A673 (cell line): ENCODE data around the gene CFAP157. TPM values are rescaled to one million over a fixed set of nuclear protein-coding genes. Genes with fewer than 3 reads are reported as not detected.

Experiments
- BruUV-seq: library from RNA; stranded (reverse); fragments of 400-500 nt; replicated peaks from 2 replicates; lab custom pipeline; 2021; lab: Mats Ljungman, UMichigan
- CTCF ChIA-PET: fragments of 300-600 bp; sonication (Branson Sonifier 250); formaldehyde crosslinking; loops from one replicate; lab custom pipeline; 2022; ENCODE audit warnings: antibody characterized with exemption; lab: Charles Lee
- POLR2A ChIA-PET: fragments of 300-600 bp; sonication (Branson Sonifier 250); formaldehyde crosslinking; loops from one replicate; lab custom pipeline; 2022; ENCODE audit warnings: antibody characterized with exemption; ENCODE audit not compliant: low non-redundant PET; lab: Charles Lee
- DNase-seq: peaks from one replicate; pipeline ENCODE4 v3.0.0-alpha.2; 2015; ENCODE audit warnings: low spot score
- H3K27ac ChIP-seq: fragments of 200-600 bp; sonication (generic); 2 replicates; pipeline ENCODE4 v1.5.1; 2016; ENCODE audit warnings: mixed run types, low read depth, mild to moderate bottlenecking, mixed read lengths, antibody characterized with exemption, low read length; ENCODE audit not compliant: poor library complexity, severe bottlenecking
- H3K27me3 ChIP-seq: fragments of 200-600 bp; sonication (generic); replicated peaks from 2 replicates; pipeline ENCODE4 v1.6.1; 2017; ENCODE audit warnings: mixed run types, low read depth, mild to moderate bottlenecking, mixed read lengths, antibody characterized with exemption, low read length; ENCODE audit not compliant: insufficient read depth, poor library complexity
- H3K36me3 ChIP-seq: fragments of 200-600 bp; sonication (generic); 2 replicates; pipeline ENCODE4 v1.6.1; 2016; ENCODE audit warnings: mixed run types, mild to moderate bottlenecking, mixed read lengths, antibody characterized with exemption, low read length; ENCODE audit not compliant: insufficient read depth, poor library complexity, severe bottlenecking
- H3K4me1 ChIP-seq: fragments of 200-600 bp; sonication (generic); 2 replicates; pipeline ENCODE4 v1.6.1; 2017; ENCODE audit warnings: mixed run types, mild to moderate bottlenecking, mixed read lengths, antibody characterized with exemption, low read length; ENCODE audit not compliant: insufficient read depth, poor library complexity, severe bottlenecking
- H3K4me3 ChIP-seq: fragments of 200-600 bp; sonication (generic); 2 replicates; pipeline ENCODE4 v1.5.1; 2016; ENCODE audit warnings: low read depth, mixed run types, mild to moderate bottlenecking, mixed read lengths, low read length; ENCODE audit not compliant: poor library complexity, severe bottlenecking
- H3K9me3 ChIP-seq: fragments of 200-600 bp; sonication (generic); 2 replicates; pipeline ENCODE4 v1.6.1; 2016; ENCODE audit warnings: mixed run types, low read depth, mild to moderate bottlenecking, mixed read lengths, antibody characterized with exemption, low read length; ENCODE audit not compliant: poor library complexity, severe bottlenecking
- CTCF ChIP-seq: fragments of 300-800, 200-600 bp; sonication (generic); conservative IDR thresholded peaks from 2 replicates; pipeline ENCODE4 v1.5.1; 2017; ENCODE audit warnings: low read depth, mild to moderate bottlenecking, antibody characterized with exemption, low read length, moderate library complexity, mixed read lengths
- EZH2 ChIP-seq: fragments of 200-600 bp; sonication (generic); IDR thresholded peaks from 2 replicates; pipeline ENCODE4 v1.6.1; 2017; ENCODE audit warnings: borderline replicate concordance, low read depth, mild to moderate bottlenecking, mixed read lengths, antibody characterized with exemption, low read length; ENCODE audit not compliant: poor library complexity, severe bottlenecking
- intact Hi-C: fragments of 100-400 bp; cut with micrococcal nuclease; formaldehyde crosslinking; loops from one replicate; pipeline ENCODE4 v1.10.0; 2022; ENCODE audit not compliant: unreplicated experiment
- total RNA-seq: library from RNA; stranded (reverse); gene quantifications from 2 replicates; pipeline ENCODE4 v1.2.3, GENCODE V29; 2021

CFAP157 gene
- total RNA-seq, 1 experiment from 2014 or later = not detected

- TF ChIP-seq CTCF (no peak), EZH2 (no peak)
- peaks cover 10% of the 10 kb centered on the region for H3K4me1 ChIP-seq
- BruUV-seq = no TSS peak
- intact Hi-C loops = no loop called here
- H3K4me3 ChIP-seq = no peak overlapping the region
- no peaks in the 10 kb centered on the region for H3K36me3 ChIP-seq
- ChIA-PET POLR2A (no interaction called here), CTCF (no interaction called here)
- H3K27me3 ChIP-seq = no peaks in the 10 kb centered on the region
- H3K27ac ChIP-seq = no peak overlapping the region
- no peak for DNase-seq
- H3K9me3 ChIP-seq = no peaks in the 10 kb centered on the region
Measured at GRCh38 chr9:127738666-127739065, 31.9 kb downstream of the CFAP157 start.

- no TSS peak for BruUV-seq
- H3K36me3 ChIP-seq = no peaks in the 10 kb centered on the region
- no peaks in the 10 kb centered on the region for H3K9me3 ChIP-seq
- intact Hi-C loops = no loop called here
- DNase-seq = no peak
- H3K4me1 ChIP-seq = peaks cover 4% of the 10 kb centered on the region
- TF ChIP-seq CTCF (no peak), EZH2 (no peak)
- CTCF ChIA-PET = no interaction called here
- POLR2A ChIA-PET = no interaction called here
- H3K27ac ChIP-seq = no peak overlapping the region
- no peak overlapping the region for H3K4me3 ChIP-seq
- no peaks in the 10 kb centered on the region for H3K27me3 ChIP-seq
Measured at GRCh38 chr9:127739614-127740330, 33.0 kb downstream of the CFAP157 start.

- no peak overlapping the region for H3K27ac ChIP-seq
- peak overlapping the region; percentile 30 for H3K4me3 ChIP-seq
- no peak for DNase-seq
- TF ChIP-seq CTCF (no peak), EZH2 (no peak)
- ChIA-PET CTCF (interaction anchor here (2.9 kb wide), 1 partner anchor 7 kb away, joined by 7 read pairs; the partner anchor contains the start of gene TOR2A), POLR2A (no interaction called here)
- H3K36me3 ChIP-seq = no peaks in the 10 kb centered on the region
- H3K27me3 ChIP-seq = no peaks in the 10 kb centered on the region
- intact Hi-C loops = no loop called here
- no TSS peak for BruUV-seq
- no peaks in the 10 kb centered on the region for H3K9me3 ChIP-seq
- no peaks in the 10 kb centered on the region for H3K4me1 ChIP-seq
Measured at GRCh38 chr9:127741831-127742434, 35.1 kb downstream of the CFAP157 start.
